ENCODE results near the gene THBS1. TPM values are rescaled to one million over a fixed set of nuclear protein-coding genes. Genes with fewer than 3 reads are reported as not detected.

Gene THBS1
- total RNA-seq, 1 experiment from 2014 or later = 26.4 TPM

DNA sequence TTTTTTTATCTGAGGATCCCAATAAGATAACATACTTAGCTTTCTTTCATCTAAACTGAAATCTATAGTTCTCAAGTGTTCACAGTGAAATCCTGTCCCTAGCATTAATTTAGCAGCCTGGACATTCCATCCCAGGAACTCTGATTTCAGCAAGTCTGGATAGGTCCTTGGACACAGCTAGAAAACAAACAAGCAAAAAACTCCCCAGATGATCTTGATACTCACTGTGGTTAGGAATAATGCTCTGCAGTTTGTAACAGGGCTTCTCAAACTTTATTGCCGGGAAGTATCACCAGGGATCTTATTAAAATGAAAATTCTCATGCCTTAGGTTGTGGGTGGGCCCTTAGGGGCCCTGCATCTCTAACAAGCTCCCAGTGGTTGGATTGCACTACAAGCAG, 24.3 kb downstream of the THBS1 start:
- no peak for DNase-seq (ENCODE audit: low spot score)

DNA sequence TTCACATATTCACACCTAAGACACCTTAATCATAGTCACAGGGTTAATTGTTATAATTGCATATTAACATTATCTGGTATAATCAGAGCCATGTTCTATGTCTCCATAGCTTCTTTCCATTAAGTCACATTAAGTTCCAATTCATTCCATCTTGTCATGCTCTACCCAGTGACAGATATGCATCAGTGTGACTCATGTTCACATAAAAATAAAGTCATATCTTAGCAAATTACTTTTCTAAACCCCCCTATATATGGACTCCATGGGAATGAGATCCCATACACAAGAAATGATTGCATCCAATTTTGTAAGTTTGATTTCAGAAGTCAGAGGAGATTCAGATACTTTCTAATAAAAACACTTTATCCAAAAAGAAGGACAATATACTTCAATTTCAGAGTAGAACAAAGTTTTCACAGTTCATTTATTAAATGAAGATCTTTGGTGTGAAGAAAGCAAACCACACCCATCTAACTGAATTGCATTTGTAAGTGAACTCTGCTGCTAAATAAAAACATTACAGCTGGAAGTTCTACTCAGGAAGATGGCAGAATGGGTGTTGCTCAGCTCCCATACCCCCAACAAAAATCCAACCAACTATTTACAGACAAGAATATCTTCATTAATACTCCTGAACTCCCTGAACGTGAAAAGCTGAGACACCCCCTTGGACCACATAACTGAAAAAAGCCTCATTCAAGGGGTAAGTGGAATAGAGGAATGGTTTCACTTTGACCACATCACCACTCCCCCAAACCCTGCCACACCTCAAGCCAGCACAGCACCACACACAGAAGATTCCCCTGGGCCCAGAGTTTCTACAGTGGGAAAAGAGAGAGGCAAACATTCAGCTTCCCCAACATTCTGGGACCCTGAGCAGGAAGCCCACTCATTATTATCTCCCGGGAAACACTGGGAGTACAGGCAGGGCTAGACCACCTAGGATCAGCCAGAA, 27.6 kb downstream of the THBS1 start:
- DNase-seq (ENCODE audit: low spot score) = no peak

DNA sequence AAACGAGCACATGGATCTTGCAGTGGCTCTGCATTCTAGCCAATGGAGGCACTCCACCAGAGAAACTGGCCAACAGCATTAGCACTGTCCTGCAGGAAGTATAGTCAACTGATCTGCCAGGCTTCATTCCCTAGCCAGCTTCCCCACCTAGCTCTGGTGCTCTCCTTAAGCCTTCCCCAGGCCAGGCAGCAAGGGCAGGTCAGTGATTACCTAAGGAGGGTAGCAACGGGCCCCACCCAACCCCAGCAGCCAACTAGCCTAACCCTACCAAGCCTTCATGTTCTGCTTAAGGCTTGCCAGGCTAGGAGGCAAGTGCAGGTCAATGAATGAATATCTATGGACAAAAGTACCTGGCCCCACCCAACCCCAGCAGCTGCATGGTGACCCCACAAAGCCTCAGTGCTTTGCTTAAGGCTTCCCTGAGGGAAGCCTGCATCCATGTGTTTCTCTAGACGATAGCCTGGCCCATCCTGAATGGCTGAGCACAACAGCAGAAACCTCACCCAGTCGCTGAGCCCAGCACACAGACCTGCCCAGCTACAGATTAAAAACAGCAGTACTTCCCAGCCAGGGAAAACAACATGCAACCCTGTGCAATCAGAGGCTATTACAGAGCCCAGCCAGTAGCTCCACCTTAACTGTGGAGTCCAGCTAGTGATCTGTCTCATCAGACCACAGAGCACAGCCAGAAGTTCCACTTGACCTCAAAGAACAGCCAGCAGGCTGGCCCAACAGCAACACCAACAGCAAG, 28.5 kb downstream of the THBS1 start:
- DNase-seq (ENCODE audit: low spot score) = no peak

DNA sequence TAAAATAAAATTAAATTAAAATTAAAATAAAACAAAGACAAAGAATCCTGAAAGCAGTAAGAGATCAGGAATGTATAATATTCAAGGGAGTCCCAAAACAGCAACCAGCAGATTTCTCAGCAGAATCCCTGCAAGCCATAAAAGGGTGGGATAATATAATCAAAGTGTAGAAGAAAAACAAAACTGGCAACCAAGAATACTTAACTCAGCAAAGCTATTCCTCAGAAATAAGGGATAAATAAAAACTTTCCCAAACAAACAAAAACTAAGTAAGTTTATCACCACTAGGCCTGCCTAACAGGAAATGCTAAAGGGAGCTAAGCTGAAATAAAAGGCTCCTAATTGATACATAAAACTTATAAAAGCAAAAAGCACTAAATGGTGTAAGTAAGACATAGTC, 29.8 kb downstream of the THBS1 start:
- no peak for DNase-seq (ENCODE audit: low spot score)

DNA sequence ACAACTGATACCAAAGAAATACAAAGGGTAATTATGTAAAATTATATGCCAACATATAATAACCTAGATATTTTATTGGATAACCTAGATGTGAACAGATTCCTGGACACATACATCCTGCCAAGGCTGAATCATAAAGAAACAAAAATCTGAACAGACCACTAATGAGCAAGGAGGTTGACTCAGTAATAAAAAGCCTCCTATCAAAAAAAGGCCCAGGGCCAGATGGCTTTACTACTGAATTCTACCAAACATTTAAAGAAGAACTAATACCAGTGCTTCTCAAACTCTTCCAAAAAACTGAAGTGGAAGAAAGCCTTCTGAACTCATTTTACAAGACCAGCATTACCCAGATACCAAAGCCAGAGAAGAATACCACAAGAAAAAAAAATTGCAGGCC, 32.4 kb downstream of the THBS1 start:
- DNase-seq (ENCODE audit: low spot score) = no peak

DNA sequence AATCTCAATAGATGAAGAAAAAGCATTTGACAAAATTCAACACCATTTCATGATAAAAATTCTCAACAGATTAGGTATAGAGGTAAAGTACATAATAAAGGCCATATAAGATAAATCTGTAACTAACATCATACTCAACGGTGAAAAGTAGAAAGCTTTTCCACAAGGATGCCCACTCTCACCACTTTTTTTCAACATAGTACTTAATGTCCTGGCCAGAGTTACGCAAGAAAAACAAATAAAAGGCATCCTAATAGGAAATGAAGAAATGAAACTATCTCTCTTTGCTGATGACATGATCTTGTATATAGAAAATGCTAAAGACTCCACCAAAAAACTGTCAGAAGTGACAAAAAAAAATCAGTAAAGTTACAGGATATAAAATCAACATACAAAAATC, 33.0 kb downstream of the THBS1 start:
- DNase-seq (ENCODE audit: low spot score) = no peak

DNA sequence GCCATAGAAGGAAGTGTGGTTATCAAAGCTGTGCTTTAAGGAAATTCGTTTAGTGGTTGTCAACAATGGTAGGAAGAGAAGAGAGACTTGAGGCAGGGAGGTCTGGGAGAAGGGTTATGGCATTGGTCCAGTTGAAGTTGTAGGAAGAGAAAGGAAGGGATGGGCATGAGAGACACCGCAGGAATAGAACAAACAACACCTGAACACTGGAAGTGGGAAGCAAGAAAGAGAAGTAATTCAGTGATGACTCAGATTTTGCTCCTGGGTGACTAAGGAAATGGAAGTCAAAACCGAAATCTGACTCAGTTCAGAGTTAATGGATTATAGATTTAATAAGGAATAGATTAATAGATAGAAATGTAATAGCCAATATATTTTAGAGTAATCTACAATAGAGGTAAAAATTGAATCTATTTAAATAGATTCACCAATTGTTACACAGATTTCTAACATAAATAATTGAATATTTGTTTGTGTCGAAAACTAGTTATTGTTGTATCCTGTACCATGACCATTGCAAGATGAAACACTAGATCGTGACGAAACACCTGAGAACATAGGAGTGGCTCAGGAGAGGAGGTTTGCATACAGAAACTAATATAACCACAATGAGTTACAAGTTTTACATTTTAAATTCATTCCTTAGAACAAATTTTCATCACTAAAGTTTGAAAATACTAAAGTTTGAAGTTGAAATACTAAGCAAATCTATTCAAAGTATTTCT, 36.0 kb downstream of the THBS1 start:
- DNase-seq (ENCODE audit: low spot score) = no peak

DNA sequence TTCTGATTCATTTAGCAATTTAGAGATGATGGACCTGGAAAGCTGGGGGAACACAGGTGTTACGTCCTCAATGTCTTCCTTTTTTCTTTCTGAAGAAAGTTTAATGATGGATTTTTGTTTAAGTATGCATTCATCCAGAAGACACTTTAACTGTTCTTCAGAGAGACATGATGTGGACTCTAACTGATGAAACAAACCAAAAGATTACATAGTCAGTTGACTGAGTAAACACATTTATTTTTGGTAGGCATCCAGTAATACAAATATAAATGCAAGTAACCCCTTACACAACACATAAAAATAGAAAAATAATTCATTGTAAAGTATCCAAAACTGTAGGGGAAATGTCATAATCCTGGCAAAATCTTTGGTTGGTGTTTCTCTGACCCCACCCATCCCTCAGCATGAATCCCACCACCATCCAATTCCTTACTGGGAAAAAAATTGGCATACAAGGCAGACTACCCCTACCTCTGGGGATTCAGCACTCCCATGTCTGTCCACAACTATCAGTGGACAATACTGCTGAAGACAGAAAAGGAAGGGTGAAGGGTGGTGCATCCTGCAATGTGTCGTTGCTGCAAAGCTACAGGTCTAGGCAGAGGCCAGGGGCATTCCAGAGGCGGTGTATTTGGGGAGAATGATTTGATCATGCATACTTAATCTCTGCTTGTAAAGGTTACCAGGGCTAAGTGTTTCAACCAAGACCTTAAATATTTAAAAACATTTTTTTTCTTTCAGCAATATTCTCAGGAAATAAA, 37.4 kb downstream of the THBS1 start:
- no peak for DNase-seq (ENCODE audit: low spot score)

DNA sequence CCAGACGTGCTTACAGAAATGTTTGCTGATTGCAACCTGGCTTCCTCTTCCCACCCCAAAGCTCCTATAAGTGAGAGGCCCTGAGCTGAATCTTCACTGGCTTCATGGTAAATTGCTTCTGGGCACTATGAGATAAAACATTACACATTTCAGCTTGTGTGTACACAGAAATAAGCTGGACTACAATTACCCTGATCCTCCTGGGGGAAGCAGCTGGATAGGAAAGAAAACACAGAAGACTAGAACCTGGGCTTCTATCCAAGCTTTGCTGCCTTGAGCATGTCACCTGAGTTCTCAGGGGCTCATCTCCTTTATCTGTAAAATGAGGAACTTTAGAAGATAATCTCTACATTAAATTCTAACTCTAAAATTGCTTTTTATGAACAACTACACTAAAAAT, 40.3 kb downstream of the THBS1 start:
- no peak for DNase-seq (ENCODE audit: low spot score)

DNA sequence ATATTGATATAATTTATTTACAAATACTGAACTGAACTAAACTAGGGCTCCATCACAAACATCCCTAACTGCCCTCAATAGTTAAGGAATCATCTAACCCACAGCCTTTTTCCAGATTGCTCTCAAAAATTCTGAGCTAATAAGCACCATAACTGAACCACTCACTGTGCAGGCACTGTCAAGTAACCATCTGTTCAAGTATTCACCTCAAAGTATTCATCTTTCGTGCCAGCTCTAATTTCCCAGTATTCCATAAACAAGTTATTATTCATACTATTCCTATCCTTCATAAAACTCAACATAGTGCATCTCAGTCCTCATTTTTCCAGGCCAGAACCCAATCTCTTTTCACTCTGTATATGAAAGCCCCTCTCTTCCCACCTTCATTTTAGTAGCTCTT, 41.1 kb downstream of the THBS1 start:
- DNase-seq (ENCODE audit: low spot score) = no peak

DNA sequence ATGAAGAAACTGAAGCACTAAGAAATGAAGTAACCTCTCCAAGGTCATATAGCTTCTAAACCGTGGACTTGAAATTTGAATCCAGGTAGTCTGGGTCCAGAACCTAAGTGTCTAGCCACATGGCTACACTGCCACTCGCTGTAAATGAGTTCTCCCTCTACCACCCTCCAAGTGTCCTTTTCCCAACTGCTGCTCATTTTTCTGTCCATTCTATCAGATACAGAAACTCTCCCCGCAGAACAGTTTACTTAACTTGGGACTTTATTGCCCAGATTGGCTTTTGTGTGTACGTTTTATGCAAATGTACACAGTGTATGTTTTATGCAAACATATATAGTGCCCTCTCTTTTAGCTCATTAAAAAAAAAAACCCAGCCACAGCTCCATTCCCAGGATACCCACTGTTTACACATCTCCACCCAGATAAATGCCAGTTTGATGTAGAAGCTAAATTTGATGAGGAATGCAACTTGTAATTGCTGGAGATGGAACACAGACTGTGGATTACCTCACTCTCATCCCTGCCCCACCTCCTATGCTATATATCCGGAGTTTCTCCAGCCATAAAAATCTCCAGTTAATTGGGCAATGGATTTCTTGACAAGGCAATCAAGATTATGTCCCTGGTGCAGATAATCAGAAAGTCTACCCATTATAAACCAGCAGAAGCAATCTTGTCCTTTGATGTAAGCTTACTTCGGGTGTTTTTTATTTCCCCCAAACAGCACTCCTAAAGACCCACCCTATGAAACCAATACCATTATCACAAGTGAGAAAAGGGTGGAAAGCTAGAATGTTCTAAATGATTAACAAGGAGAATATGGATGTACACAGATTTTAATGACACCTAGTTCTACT, 42.0 kb downstream of the THBS1 start:
- DNase-seq (ENCODE audit: low spot score) = no peak

DNA sequence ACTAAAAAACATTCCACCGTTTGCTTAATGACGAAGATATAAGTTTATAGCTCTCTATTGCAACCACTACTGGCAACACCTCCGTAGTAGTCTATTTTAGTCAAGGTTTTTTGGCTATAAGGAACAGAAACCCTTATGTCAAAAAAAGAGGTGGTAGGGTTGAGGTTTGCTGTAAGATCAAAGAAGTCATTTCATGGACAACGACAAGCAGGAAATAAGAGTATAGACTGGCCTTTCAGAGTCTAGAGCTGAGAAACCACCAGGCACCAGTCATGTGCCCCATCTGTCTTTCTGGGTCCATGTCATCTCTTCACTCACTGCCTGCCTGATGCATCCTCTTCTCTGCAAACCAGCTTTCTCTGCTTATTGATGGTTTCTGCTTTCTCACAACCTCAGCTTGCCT, 42.7 kb downstream of the THBS1 start:
- DNase-seq (ENCODE audit: low spot score) = no peak

DNA sequence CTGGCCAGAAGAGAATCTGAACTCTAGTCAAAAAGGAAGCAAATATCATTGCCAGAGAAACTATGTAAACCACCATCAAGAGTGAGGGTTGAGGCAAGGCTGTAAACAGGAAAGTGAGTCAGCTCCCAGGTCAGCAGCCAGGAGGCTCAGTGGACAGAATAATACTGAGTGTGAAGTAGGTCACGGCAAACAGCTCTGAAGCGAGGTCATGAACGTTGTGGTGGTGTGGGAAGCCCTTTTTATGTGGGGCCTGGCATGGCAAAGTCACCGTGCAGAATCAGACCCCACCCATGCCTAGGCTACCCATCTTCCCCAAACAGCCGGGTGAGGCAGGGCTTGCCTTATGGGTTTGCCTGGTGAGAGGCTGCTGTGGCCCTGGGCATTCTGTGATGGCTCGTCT, 43.9 kb downstream of the THBS1 start:
- DNase-seq (ENCODE audit: low spot score) = peak; percentile 82

DNA sequence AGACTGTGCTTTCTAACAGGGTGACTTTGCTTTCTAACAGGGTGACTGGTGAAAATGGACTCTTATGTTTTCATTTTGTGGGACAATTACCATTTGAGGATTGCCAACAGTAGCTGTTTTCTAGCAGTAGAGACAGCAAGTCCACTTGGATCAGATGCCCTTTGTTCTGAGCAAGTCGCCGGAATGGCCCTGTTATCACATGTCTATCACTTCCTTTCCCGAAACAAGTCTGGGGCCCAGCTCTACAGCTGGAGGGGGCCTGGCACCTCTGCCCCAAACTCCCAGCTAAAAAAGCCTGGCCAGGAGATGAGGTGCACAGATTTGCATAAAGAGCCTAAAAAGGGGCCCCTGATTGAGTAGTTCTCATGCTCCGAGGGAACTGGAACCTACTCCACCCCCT, 44.6 kb downstream of the THBS1 start:
- DNase-seq (ENCODE audit: low spot score) = no peak

DNA sequence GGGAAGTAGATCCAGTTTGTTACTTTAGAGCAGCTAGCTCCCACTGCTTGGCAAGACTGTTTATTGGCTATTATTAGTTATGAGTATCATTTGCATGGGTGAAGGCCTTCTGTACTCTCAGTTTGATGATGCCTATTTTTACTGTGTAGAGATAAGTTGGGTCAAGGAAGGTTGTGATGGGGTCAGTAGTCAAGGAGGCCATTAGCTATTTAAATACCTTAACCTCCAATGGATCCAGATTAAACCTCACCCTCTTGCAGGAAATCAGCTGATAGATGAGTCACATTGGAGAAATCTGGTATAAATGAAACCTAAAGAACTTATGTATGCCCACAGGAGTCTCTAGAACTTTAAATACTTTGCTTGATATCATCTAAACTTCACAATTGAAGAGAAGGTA, 45.0 kb downstream of the THBS1 start:
- peak; percentile 19 for DNase-seq (ENCODE audit: low spot score)

DNA sequence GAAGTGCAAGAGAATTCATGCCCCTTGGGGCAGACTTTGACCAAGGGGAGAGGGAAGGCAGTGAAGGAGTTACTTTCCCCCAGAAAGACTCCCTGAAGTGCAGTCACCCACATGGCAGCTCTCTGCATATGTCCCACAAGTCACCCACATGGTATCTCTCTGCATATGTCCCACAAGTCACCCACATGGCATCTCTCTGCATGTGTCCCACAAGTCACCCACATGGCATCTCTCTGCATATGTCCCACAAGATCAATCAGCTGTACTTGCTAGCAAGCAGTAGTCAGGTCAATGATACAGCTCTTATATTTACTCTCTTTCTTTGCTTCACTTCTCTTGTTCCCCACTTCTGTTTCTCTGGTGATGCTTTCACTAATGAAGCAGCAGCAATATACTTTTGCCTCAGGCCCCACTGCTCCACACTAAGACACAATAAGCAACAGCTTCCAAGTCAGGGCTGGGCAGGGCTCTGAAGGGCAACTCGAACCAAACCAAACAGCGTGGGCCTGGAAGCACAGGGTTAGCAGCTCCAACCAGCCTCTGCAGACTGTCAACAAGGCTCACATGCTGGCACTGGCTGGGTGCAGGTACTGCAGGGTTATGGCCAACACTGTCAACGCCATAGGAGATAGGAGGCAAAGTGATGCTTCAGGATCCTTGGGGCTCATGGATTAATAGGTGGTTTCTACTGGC, 46.7 kb downstream of the THBS1 start:
- no peak for DNase-seq (ENCODE audit: low spot score)

DNA sequence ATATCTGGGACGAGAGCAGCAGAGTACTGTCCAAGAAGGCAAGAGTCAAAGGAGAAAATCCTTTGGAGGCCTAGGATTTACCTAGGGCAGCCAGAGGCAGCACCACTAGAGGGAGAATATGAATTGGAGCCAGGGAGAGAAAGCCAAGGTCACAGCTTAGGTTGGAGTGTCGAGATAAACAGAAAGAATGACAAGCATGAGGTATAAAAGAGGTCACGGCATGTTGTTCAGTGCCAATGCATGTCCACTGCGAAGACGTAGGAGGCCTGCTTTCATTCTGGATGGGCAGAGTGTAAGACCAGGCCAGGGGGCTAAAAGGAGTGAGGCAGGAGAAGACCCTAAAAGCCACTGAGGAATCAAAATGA, 47.2 kb downstream of the THBS1 start:
- DNase-seq (ENCODE audit: low spot score) = no peak

DNA sequence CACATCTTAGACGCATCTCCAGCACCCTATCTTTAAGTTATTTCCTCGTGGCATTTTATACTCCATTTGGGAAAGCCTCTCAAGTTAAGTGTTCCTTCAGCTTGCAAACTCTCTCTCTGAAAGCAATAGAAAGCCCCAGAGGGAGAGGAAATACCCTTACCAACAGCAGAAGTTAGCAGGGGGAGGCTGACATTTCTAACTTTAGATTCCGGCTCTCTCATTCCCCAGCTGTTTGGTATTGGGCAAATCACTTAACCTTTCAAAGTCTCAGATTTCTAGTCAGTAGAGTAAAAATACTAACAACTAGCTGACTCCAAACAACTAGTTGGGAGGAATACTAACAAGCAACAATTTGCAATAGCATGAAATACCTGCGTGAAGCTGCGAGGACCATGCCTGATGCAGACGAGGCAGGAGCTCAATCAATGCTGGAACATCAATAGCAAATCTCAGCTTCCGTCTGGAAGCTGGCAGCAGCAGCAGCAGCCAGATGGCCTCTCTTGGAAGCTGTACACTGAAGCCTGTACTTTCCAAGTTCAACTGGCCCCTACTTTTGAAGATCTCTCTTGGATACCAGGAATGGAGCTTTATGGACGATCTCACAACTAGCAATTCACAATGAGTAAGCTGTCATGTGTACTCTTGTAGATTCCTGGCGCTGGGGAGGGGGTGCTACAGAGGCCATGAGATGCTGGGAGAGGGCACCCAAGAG, 47.8 kb downstream of the THBS1 start:
- no peak for DNase-seq (ENCODE audit: low spot score)

DNA sequence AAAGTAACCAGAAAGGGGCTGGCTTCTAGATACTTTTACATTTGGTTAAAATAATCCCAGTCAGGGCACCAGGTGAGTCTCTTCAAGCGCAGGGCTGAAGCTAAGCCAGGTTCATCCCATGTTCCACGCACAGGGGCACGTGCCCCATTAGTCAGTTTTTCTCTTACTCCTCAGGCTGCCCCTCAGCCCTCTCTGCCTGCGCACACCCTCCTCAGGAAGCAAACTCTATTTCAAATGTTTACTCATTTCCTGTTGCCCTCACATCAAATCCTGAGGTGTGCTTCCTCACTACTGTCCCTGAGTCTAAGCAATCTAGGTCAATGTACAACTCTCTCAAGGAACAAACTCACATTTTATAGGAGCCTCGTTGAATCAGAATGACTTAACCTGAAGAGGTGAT, 48.5 kb downstream of the THBS1 start:
- DNase-seq (ENCODE audit: low spot score) = peak; percentile 66

DNA sequence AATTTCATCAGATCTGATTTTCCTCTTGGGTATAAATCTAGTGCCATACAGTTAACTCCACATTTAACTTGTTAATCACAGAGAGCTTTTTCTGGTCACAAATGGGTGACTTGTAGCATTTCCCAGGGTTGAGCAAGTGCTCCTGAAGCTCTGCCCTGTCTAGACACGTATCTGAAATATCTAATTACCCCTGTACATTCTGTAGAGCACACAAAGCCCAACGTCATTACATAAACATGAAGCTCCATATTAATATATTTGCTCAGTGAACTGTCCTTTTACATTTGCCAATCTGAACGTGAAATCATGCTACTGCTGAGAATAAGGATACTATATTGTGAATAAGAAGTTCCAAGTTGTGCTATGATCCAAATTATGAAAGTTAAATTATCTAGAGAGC, 49.0 kb downstream of the THBS1 start:
- no peak for DNase-seq (ENCODE audit: low spot score)

Data from A172 (cell line).